Pulmonary artery endothelial cell (primary cell): Measurements from ENCODE around the gene TBX10. TPM values are rescaled to one million over a fixed set of nuclear protein-coding genes. Genes with fewer than 3 reads are reported as not detected.

Source experiments
- total RNA-seq: library from RNA; depleted of rRNA; stranded (reverse); fragments of >200 nt; gene quantifications from 2 replicates; pipeline ENCODE4 v1.2.3, GENCODE V29; 2014

TBX10 gene
- total RNA-seq, 1 donor from 2014 or later: not detected

Other genes with a start within 250 kb of the TBX10 start
- gene RAD9A, start 247.8 kb downstream of the TBX10 start, total RNA-seq: 5.0 and 5.3 TPM in 2 replicates
- 239 and 250 TPM in 2 replicates for gene PPP1CA, start 237.9 kb downstream of the TBX10 start, total RNA-seq
- gene TBC1D10C, start 235.7 kb downstream of the TBX10 start, total RNA-seq: not detected in 2 replicates
- gene CARNS1, start 224.1 kb downstream of the TBX10 start, total RNA-seq: 0.07 TPM in 1 of 2 replicates, not detected in the other
- gene RPS6KB2, start 211.3 kb downstream of the TBX10 start, total RNA-seq: 46.2 and 54.3 TPM in 2 replicates
- gene PTPRCAP, start 202.1 kb downstream of the TBX10 start, total RNA-seq: 0.14 and 0.40 TPM in 2 replicates
- gene CORO1B, start 196.3 kb downstream of the TBX10 start, total RNA-seq: 154 and 169 TPM in 2 replicates
- not detected in 2 replicates for gene GPR152, start 187.0 kb downstream of the TBX10 start, total RNA-seq
- gene CABP4, start 184.4 kb downstream of the TBX10 start, total RNA-seq: 0.04 and 0.33 TPM in 2 replicates
- gene TMEM134, start 170.5 kb downstream of the TBX10 start, total RNA-seq: 14.4 and 15.7 TPM in 2 replicates
- gene AIP, start 156.7 kb downstream of the TBX10 start, total RNA-seq: 77.2 and 91.2 TPM in 2 replicates
- gene PITPNM1, start 134.4 kb downstream of the TBX10 start, total RNA-seq: 15.5 and 16.4 TPM in 2 replicates
- 14.8 and 23.0 TPM in 2 replicates for gene CDK2AP2, start 131.6 kb downstream of the TBX10 start, total RNA-seq
- gene CABP2, start 116.3 kb downstream of the TBX10 start, total RNA-seq: not detected in 2 replicates
- 708 and 1,026 TPM in 2 replicates for gene GSTP1, start 56.0 kb downstream of the TBX10 start, total RNA-seq
- gene NDUFV1, start 32.8 kb downstream of the TBX10 start, total RNA-seq: 176 and 193 TPM in 2 replicates
- gene NUDT8, start 9.8 kb downstream of the TBX10 start, total RNA-seq: 8.1 and 16.3 TPM in 2 replicates
- not detected in 2 replicates for gene ACY3, start 11.0 kb upstream of the TBX10 start, total RNA-seq
- gene ALDH3B2, start 34.9 kb upstream of the TBX10 start, total RNA-seq: not detected in 2 replicates